GM21526 (cell line): ENCODE results near the gene ADCY9.

Experiments used
- ATAC-seq: cut with Tn5 transposase; IDR thresholded peaks from one replicate; pipeline ENCODE4 v1.9.1; 2021; ENCODE audit warnings: moderate library complexity; ENCODE audit not compliant: unreplicated experiment, low FRiP score

Gene ADCY9

DNA sequence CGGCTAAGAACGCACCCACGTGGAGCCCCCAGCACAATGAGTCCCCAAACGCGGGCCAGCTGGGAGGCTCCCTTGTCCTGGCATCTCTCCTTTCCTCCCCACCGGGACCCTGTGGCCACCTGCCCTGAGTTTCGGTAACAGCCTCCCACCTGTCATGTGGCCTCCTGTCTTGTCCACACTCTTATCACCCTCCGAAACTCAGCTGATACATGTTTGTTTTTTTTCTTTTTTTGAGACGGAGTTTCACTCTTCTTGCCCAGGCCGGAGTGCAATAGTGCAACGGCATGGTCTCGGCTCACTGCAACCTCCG is 130.1 kb downstream of the ADCY9 start:
- ATAC-seq = no peak

DNA sequence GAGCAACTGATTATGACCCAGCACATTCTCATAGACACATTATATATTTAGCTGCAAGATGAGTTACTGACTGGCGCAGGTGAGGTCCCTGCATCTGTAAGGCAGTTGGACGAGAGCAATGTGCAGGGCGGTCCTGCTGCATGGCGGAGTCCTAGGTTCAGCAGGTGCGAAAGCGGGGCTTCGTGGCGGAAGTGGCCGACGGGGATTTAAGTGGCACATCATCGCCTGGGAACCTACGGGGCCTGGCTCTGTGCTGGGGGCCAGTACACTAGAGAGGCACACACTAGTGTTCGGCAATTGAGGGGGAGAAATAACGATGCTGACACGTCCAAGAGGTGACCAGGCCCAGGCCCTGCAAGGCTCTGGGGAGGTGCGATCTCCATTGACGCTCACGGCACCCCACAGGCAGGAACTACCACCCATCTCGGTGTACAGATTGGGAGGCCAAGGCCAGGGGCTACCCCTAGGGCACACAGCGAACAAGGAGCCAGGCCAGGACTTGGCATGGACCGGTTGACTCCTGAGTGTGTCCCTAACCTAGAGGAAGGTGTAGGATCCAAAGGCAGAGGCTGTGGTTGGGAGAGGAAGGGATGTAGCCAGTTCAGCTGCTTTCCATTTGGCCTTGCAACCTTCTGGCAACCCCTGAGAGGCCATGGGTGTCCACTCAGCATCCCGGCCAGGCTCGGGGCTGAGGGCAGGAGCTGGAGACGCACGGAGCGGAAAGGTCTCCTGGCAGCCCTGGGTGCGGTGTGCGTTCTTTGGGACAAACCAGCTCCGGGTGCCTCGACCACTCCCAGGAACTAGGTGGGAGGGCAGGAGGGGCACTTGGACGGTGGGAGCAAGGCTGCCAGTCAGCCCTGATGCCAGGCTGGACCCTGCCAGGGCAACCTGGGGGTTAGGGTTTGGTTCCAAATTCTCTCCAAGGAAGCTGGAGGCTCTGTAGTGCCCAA is 131.9 kb downstream of the ADCY9 start:
- no peak for ATAC-seq

DNA sequence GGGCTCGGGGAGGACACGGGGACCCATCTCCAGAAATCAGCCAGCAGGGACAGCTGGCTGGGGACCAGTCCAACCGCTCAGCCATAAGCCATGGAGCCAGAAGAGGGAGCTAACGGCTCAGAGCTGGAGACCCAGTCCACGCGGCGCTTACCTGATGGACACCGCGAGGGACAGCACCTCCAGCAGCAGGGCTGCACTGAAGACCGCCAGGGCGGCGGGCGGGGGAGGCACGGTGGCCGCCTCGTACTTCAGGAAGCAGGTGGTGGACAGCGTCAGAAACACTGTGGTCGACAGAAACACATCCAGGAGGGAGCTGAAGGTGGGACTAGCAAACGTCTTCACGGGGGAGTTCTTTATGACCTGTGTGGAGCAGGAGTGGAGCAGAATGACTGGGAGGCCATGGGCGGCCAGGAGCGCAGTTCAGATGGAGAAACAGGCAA is 133.1 kb downstream of the ADCY9 start:
- ATAC-seq = no peak

DNA sequence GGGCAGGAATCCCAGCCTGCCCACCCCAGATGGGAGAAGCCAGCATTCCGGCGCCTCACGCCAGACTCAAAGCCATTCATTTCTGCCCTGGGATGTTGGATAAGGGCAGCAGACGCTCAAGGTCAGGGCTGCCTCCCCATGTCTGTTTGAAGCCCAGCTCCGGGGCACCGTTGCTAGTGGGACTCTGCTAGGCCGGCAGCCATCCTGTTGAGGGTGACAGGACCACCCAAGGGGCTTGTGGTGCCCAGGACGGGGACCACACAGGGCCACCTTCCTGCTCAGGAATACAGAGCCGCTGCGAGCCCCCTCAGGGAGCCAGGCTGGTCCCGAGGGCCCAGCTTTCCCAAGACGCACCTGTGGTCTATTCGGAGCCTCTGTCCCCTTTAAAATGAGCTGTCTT is 134.0 kb downstream of the ADCY9 start:
- ATAC-seq = no peak

DNA sequence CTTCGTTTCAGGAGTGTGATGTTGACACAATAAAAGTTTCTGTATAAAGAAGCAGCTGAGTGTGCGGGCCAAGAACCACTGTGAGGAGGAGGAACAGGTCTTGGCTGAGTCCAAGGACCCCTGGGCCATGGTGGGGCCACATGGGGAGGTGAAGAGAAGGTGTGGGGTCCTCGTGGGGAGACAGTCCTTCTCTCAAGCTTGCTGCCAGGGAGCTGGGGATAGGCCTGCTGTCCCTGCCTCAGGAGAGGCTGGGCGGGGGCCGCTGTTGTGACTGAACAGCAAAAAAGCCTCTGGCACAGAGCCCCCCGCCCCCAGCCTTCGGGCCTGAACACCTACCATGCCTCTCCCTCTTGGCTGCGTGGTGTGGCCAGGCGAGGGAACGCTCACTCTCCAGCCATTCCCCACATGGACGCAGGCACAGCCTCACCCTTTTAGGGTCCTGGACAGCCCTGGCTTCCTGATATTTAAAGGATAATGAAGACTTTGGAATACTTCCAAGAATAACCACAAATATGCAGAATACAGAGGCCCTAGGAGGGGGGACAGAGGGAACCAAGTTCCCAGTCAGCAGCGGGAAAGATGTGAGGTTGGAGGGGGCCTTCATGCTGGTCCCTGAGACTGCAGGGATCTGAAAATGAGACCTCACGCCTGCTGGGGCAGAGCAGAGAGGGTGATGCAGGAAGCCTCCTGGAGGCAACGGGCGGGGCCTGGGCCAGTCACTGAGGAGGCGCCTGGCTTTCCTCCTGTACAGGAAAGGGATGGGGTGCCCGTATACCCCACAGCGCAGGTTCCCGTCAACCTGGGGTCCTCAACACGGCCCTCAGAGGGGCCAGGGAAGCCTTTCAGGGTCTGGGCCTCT is 135.8 kb downstream of the ADCY9 start:
- ATAC-seq = no peak

DNA sequence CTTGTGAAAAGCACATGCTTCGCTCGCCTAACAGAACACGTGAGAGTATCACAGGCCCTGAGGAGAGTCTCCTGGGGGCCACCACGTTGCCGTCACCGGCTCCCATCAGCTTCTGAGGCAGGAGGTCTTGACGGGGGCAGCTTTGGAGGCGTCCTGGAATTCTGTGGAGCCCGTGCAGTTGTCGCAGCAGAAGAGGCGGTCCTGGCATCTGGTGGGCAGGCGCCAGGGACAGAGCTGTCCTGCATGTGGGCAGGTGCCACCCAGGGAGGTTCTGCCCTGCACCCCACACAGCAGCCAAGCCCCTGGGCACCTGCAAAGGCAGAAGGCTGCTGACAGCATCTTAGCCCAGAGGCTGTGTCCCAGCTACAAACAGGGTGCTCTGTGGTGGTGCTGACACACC is 136.7 kb downstream of the ADCY9 start:
- ATAC-seq = no peak

DNA sequence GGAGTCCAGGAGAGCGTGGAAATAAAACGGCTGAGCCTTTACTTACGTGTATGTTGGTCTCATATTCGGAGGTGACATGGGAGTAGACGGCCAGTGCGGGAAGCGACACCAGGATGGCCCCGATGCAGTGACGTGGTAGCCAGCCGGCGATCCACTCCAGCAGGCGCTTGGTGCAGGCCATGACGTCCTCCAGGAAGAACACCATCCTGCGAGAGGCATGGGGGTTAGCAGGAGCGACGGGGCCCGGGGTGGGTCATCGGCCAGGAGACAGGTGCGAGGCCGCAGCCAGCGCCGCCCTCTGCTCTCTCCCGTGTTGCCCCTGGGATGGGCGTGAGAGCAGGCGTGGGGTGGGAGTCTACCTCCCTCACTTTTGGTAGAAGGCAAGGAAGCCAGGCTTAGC is 137.2 kb downstream of the ADCY9 start:
- no peak for ATAC-seq

DNA sequence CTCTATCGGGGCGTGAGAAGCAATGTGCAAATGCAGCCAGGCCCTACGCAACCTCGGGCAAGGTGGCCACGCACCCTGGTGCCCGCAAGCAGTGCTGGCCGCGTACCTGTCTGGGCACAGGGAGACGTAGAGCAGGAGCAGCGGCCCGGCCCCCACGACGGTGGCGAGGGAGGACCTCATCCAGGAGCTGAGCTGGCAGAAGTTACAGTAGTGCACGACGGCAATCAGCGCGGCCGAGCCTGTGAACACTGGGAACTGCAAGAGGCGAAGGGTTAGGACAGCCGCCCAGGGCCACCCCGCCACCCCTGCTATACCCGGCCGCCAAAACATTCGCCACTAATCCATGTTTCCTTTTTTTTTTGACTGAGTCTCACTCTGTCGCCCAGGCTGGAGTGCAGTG is 138.9 kb downstream of the ADCY9 start:
- ATAC-seq = no peak

DNA sequence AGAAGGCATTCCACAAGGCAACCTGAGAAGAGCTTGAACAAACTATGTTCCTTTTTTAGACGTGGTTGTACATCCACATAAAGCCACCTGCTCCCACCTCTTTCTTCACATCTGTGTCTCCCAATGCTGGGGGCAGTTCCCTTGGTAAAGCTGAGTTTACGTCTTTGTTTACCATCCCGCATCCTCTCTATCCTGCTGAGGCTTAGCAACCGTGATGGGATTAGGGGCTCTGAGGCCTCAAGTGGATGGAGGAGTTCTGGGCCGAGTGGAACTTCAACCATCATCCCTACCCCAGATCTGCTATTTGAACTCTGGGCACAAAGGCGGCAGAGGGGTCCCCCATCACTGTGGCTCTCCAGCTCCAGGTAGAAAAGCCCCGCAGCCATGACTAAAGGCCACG is 141.5 kb downstream of the ADCY9 start:
- ATAC-seq = no peak

DNA sequence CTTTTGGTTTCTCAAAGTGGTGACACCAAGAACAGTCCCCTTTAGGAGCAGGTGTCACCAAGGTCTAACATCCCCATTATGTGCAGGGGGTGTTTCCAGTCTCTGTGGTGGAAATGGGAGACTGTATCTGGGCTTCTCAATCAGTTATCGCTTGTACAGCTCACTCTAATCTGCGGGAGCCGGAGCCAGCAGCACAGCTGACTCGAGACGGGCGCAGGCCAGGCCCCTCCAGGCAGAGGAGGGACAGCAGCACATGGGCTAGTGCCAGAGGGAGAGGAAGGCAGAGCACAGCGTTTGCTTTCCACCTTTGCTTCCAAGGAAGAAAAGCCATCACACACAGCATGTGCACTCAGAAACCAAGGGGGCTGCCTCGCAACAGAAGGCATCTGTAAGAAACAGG is 144.5 kb downstream of the ADCY9 start:
- no peak for ATAC-seq

DNA sequence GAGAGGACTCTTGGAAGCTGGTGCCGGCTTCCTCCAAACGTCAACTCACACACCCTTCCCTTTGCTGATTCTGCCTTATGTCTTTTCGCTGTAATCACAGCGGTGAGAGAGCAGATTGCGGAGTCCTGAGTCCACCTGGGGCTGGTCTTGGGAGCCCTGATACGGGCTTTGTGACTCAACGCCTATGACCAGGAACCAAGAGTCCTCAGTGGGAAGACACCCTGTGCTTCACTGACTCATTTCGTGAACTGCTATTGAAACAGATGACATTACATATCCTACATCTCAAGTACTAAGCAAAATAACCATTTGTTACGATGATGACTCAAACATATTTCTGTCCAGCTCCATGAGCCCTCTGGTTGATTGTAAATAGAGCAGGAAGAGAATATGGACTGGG is 145.0 kb downstream of the ADCY9 start:
- ATAC-seq = no peak

DNA sequence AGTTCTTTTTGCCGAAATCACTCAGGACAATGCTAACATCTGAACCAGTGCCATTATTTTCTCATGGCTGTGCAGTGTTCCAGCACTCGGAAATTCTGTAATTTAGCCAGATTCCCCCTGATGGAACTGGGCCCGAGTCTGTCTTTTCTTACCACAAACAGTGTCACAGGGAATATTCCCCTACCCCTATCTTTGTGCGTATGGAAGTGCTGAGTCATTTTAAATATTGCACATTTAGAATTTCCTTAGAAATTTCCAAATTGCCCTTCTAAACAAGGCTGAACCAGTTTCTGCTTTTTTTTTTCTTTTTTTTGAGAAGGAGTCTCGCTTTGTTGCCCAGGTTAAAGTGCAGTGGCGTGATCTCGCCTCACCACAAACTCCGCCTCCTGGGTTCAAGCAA is 147.7 kb downstream of the ADCY9 start:
- no peak for ATAC-seq

DNA sequence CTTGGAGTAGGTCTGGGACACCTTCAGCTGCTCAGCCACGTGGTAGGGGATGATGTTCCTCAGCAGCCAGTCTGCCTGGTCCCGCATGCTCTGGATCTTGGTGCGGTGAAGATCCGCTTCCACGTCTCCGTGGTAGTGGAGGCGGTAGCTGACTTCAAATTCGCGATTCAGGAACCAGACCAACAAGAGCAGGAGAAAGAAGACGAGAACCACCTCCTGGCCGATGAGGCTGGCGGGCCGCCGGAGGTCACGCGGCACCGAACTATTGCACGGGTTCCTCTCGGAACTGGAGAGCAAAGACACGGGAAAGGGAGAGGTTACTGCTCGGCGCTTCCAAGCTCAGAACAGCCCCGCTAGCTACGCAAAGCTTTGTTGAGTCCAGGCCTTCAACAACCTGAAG is 149.6 kb downstream of the ADCY9 start:
- no peak for ATAC-seq

DNA sequence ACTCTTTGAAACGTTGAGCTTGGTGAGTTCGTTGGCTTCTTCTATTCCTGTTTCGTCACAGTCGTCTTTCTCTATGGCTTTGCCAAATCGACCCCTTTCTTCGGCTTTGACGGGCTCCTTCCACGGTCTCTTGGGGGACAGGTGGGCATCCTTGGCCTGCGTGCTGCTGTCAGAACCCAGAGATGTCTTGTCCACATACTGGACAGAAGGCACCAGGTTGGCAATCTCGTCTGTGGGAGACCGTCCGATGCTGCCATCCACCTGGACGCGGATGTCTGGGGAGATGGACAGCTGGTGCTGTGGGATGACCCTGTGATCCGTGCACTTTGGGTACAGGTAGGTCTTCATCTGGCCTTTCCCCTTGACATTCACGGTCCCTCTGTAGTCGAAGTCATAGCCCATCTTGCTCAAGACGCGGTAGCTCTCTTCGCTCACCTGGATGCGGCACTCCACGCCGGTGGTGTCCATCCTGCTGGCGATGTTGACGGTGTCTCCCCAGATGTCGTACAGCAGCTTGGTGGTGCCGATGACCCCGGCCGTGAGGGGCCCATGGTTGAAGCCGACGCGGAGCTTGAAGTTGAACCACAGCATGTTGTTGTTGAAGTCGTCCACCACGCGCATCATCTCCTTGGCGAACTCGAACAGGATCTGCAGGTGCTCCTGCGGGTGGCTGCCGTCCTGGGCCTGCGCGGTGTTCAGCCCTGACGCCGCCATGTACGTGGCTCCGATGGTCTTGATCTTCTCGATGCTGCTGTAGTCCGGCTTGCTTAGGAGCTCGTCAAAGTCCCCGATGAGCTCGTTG is 150.3 kb downstream of the ADCY9 start:
- no peak for ATAC-seq

DNA sequence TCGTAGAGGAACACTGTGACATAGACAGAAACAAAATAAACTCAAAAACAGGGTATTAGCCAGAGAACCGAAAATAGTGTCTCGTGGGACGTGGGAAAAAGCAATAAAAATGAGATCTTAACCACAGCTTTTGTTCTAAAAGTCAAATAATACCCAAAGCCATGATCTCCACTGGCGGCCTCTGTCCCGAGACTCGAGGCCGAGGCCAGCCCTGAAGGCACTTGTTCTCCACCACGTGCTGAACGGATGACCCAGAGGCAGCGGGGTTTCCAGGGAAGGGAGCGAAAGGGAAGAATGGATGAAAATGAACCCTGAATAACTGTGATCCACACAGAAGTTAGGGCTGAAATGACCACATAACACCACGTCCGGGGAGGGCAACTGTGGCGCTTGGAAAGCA is 150.9 kb downstream of the ADCY9 start:
- no peak for ATAC-seq

DNA sequence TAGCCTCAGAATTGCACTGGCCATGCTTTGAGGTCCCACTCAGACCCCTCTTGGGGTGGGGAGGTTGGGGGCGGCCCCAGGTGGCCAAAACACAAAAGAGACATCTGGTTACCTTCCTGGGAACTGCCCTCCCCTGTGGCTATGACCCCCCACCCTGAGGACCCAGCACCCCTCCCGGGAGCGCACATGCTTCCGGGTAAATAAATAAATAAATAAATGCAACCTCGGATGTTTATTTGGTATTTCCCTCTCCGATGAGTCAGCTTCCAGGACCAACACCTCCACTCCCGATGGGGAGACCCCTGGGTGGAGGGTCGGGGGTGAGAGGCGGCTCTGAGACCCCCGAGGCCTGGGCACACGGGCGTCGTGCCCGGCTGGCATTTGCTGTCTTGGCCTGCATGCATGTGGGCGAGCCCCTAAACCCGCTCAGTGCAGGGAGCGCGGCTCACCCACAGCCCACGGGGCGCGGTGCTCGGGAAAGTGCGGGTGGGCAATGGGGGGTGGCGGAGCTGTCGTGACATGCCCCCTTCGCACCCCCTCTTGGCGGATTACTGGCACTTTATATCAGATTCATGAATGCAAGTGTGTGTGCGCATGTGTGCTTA is 151.5 kb downstream of the ADCY9 start:
- no peak for ATAC-seq

DNA sequence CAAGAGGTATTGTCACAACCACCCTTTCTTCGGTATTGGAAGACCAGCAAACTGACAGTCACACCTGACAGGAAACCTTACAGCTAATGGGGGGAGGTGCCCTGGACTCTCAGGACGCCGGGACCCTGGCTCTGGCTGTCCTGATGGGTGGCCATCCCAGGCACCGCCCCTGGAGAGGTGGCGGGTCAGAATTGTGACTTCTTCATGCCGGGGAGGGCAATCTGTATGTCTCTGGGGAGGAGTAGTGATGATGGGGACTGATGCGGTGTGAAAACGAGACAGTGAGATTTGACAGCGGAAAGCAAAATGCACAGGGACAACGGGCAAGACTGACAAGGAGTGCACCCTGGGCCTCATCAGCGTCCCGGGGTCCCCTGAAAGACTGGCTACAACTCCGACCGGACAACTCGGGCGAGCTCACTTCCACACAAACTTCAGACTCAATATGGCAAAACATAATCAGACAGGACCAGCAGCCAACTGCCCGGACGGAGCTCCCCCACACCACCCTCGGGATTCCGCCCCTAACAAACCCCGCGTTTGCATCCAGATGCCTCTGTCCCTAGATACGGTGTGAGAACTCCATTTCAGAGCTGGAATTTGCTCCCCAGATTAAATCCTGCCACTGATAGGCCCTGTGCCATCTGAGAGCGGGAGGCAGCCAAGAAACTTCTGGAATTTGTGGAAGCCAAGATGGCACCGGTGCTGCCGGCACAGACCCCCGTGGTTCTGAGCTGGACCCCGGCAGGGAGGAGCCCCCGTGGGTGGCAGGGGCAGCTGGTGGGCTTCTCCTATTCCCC is 152.2 kb downstream of the ADCY9 start:
- ATAC-seq = no peak

DNA sequence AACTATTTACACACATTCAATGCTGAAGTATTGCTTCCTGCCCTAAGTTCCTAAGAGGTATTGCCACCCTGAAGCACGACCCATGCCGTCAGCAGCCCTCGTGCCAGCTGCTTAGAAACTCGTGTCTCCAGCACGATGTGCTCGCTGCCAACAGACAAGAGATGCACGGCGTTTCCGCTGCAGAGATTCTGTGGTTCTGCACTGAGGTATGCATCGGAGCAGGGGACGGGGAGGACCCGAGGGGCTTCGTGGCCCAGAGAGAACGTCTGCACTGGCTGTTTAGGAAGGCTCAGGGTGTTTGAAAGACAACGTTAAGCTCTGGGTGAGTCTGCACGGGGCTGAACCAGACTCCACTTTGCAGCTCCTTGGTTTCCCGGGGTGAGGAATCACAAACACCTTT is 153.0 kb downstream of the ADCY9 start:
- no peak for ATAC-seq

DNA sequence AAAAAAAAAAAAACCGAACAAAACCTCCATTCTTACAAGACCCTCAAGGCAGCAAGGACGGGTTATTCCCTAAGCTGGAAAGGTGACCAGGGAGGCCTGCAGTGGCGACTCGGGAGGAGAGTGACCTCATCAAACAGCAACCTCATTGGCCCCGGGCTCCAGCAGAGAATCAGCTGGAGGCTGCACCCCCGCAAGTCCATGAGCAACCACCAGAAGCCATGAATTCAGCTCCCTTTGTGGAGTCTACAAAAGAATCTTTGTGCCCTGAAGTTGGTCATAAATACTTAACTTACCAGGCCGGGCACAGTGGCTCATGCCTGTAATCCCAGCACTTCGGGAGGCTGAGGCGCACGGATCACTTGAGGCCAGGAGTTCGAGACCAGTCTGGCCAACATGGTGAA is 154.8 kb downstream of the ADCY9 start:
- ATAC-seq = no peak
